H9 (cell line): ENCODE results near the gene CNN3. TPM values are rescaled to one million over a fixed set of nuclear protein-coding genes. Genes with fewer than 3 reads are reported as not detected.
"Not testable (repeated sequence)": the region's sequence is repeated elsewhere in the genome, so short reads cannot be mapped to it uniquely, and the experiment has no call there.

Experiments used
- DNase-seq: peaks from one replicate; pipeline ENCODE4 v3.0.0-alpha.2; 2017
- H2AFZ ChIP-seq: one replicate; pipeline ENCODE4 v1.6.1; 2013; ENCODE audit warnings: mild to moderate bottlenecking, low read length, control low read depth, moderate library complexity
- H2AK5ac ChIP-seq: 2 replicates; pipeline ENCODE4 v1.6.1; 2013; ENCODE audit warnings: low read length, control low read depth, mixed read lengths; ENCODE audit not compliant: insufficient read length
- H2BK120ac ChIP-seq: one replicate; pipeline ENCODE4 v1.6.1; 2013; ENCODE audit warnings: low read depth, mild to moderate bottlenecking, low read length, control low read depth, inconsistent platforms; ENCODE audit not compliant: poor library complexity, severe bottlenecking
- H2BK12ac ChIP-seq: 2 replicates; pipeline ENCODE4 v1.6.1; 2013; ENCODE audit warnings: low read length, control low read depth, mixed read lengths, low read depth; ENCODE audit not compliant: insufficient read length
- H2BK15ac ChIP-seq: 2 replicates; pipeline ENCODE4 v1.6.1; 2013; ENCODE audit warnings: low read depth, low read length, control low read depth
- H2BK20ac ChIP-seq: one replicate; pipeline ENCODE4 v1.6.1; 2013; ENCODE audit warnings: low read depth, mild to moderate bottlenecking, low read length, control low read depth, inconsistent platforms; ENCODE audit not compliant: poor library complexity, severe bottlenecking
- H2BK5ac ChIP-seq: 2 replicates; pipeline ENCODE4 v1.6.1; 2013; ENCODE audit warnings: low read length, control low read depth, mixed read lengths; ENCODE audit not compliant: insufficient read length
- H3K14ac ChIP-seq: 2 replicates; pipeline ENCODE4 v1.6.1; 2013; ENCODE audit warnings: low read length, control low read depth; ENCODE audit not compliant: insufficient read depth
- H3K18ac ChIP-seq: 2 replicates; pipeline ENCODE4 v1.6.1; 2013; ENCODE audit warnings: low read depth, mild to moderate bottlenecking, mixed read lengths, low read length, control low read depth; ENCODE audit not compliant: insufficient read length
- H3K23ac ChIP-seq: 2 replicates; pipeline ENCODE4 v1.6.1; 2013; ENCODE audit warnings: low read length, control low read depth, mixed read lengths, low read depth; ENCODE audit not compliant: insufficient read length
- H3K23me2 ChIP-seq: 2 replicates; pipeline ENCODE4 v1.6.1; 2013; ENCODE audit warnings: low read depth, mild to moderate bottlenecking, mixed read lengths, low read length, control low read depth; ENCODE audit not compliant: insufficient read length, poor library complexity, severe bottlenecking
- H3K27ac ChIP-seq: 2 replicates; pipeline ENCODE4 v1.5.1; 2013; ENCODE audit warnings: low read length, control low read depth, mixed read lengths, low read depth; ENCODE audit not compliant: insufficient read length
- H3K27me3 ChIP-seq: 2 replicates; pipeline ENCODE4 v1.6.1; 2013; ENCODE audit warnings: low read length, control low read depth, inconsistent platforms; ENCODE audit not compliant: insufficient read depth
- H3K4ac ChIP-seq: 2 replicates; pipeline ENCODE4 v1.6.1; 2013; ENCODE audit warnings: low read depth, mild to moderate bottlenecking, control low read depth, inconsistent platforms, low read length, moderate library complexity
- H3K4me1 ChIP-seq: 2 replicates; pipeline ENCODE4 v1.6.1; 2013; ENCODE audit warnings: low read length, control low read depth, inconsistent platforms; ENCODE audit not compliant: insufficient read depth
- H3K4me2 ChIP-seq: 2 replicates; pipeline ENCODE4 v1.6.1; 2013; ENCODE audit warnings: low read length, control low read depth, mixed read lengths; ENCODE audit not compliant: insufficient read length, insufficient read depth
- H3K56ac ChIP-seq: 2 replicates; pipeline ENCODE4 v1.6.1; 2013; ENCODE audit warnings: low read depth, mild to moderate bottlenecking, mixed read lengths, low read length, control low read depth; ENCODE audit not compliant: insufficient read length
- H3K79me1 ChIP-seq: 2 replicates; pipeline ENCODE4 v1.6.1; 2013; ENCODE audit warnings: low read depth, mild to moderate bottlenecking, moderate library complexity, low read length, control low read depth, inconsistent platforms; ENCODE audit not compliant: insufficient read depth, poor library complexity, severe bottlenecking
- H3K79me2 ChIP-seq: 2 replicates; pipeline ENCODE4 v1.6.1; 2013; ENCODE audit warnings: low read length, control low read depth, inconsistent platforms; ENCODE audit not compliant: insufficient read depth
- H3K9ac ChIP-seq: 2 replicates; pipeline ENCODE4 v1.6.1; 2013; ENCODE audit warnings: low read length, control low read depth, mixed read lengths; ENCODE audit not compliant: insufficient read length; ENCODE audit errors: extremely low read depth
- H3K9me3 ChIP-seq: one replicate; pipeline ENCODE4 v1.6.1; 2013; ENCODE audit warnings: low read depth, low read length, inconsistent platforms; ENCODE audit not compliant: control insufficient read depth
- H3T11ph ChIP-seq: one replicate; pipeline ENCODE4 v1.6.1; 2013; ENCODE audit warnings: mild to moderate bottlenecking, low read length, control low read depth, inconsistent platforms
- H4K20me1 ChIP-seq: one replicate; pipeline ENCODE4 v1.6.1; 2013; ENCODE audit not compliant: control insufficient read depth, insufficient read length, insufficient read depth
- H4K5ac ChIP-seq: 2 replicates; pipeline ENCODE4 v1.6.1; 2013; ENCODE audit warnings: low read depth, mild to moderate bottlenecking, mixed read lengths, low read length, control low read depth; ENCODE audit not compliant: insufficient read length
- H4K8ac ChIP-seq: replicated peaks from 2 replicates; pipeline ENCODE4 v1.6.1; 2013; ENCODE audit warnings: low read length, control low read depth, mixed read lengths, low read depth; ENCODE audit not compliant: insufficient read length
- H4K91ac ChIP-seq: 2 replicates; pipeline ENCODE4 v1.6.1; 2013; ENCODE audit warnings: low read depth, mild to moderate bottlenecking, moderate library complexity, mixed read lengths, low read length, control low read depth; ENCODE audit not compliant: insufficient read length
- H3K27ac Mint-ChIP-seq, 3 experiments: 2 replicates in 2 of 3; 3 replicates in 1 of 3; pipeline ENCODE4 v1.8.0; 2020 to 2021; ENCODE audit warnings: mixed read lengths in 3 of 3, mild to moderate bottlenecking in 1 of 3, moderate library complexity in 1 of 3
- H3K27me3 Mint-ChIP-seq: 2 replicates; pipeline ENCODE4 v1.8.0; 2021; ENCODE audit warnings: low read depth, mild to moderate bottlenecking, moderate library complexity, mixed read lengths
- H3K36me3 Mint-ChIP-seq, 3 experiments: 2 replicates in 2 of 3; 3 replicates in 1 of 3; pipeline ENCODE4 v1.8.0; 2020 to 2021; ENCODE audit warnings: low read depth in 3 of 3, mixed read lengths in 3 of 3; ENCODE audit not compliant: insufficient read depth in 1 of 3
- H3K4me1 Mint-ChIP-seq, 2 experiments: 2 replicates each; pipeline ENCODE4 v1.8.0; 2020; ENCODE audit warnings: mixed read lengths in 2 of 2
- H3K4me3 Mint-ChIP-seq, 2 experiments: 2 replicates in 1 of 2; 3 replicates in 1 of 2; pipeline ENCODE4 v1.8.0; 2020 to 2021; ENCODE audit warnings: mild to moderate bottlenecking in 2 of 2, mixed read lengths in 2 of 2, moderate library complexity in 1 of 2
- H3K9me3 Mint-ChIP-seq, 2 experiments: 2 replicates in 1 of 2; 3 replicates in 1 of 2; pipeline ENCODE4 v1.8.0; 2020; ENCODE audit warnings: mild to moderate bottlenecking in 2 of 2, mixed read lengths in 2 of 2, moderate library complexity in 1 of 2
- CTCF ChIP-seq: fragments of 200-600 bp; sonication (generic); conservative IDR thresholded peaks from 3 replicates; pipeline ENCODE4 v1.8.0; 2021; ENCODE audit warnings: antibody characterized with exemption, mild to moderate bottlenecking
- WGBS: extraction: QIAGEN DNeasy Blood & Tissue Kit; methylation state at CpG from one replicate; pipeline ENCODE4 v1.1.7; 2013; ENCODE audit warnings: missing lambda C conversion rate, low lambda C conversion rate, mixed read lengths; ENCODE audit not compliant: insufficient read length; ENCODE audit errors: extremely low coverage; 5-methylcytosine and 5-hydroxymethylcytosine counted together
- total RNA-seq: library from RNA; stranded (reverse); gene quantifications from 2 replicates; pipeline ENCODE4 v1.2.1, GENCODE V29; 2021

Gene CNN3
- total RNA-seq, 1 experiment from 2014 or later: 279 TPM

- no peak for DNase-seq
- Histone ChIP-seq H3T11ph (no peak overlapping the region), H4K5ac (no peak overlapping the region), H2AFZ (no peak overlapping the region), H3K14ac (no peak overlapping the region), H3K79me1 (no peaks in the 10 kb centered on the region), H2BK20ac (no peak overlapping the region), H3K9ac (no peak overlapping the region), H4K20me1 (no peaks in the 10 kb centered on the region), H3K4ac (no peak overlapping the region), H2BK5ac (no peak overlapping the region), H2AK5ac (no peak overlapping the region), H3K9me3 (no peaks in the 10 kb centered on the region), H4K8ac (no peak overlapping the region), H3K27ac (no peak overlapping the region), H3K56ac (no peak overlapping the region), H2BK12ac (no peak overlapping the region), H3K79me2 (no peaks in the 10 kb centered on the region), H3K4me1 (no peaks in the 10 kb centered on the region), H3K4me2 (no peak overlapping the region), H3K27me3 (no peaks in the 10 kb centered on the region), H2BK15ac (no peak overlapping the region), H4K91ac (no peak overlapping the region), H3K23ac (no peak overlapping the region), H3K23me2 (no peaks in the 10 kb centered on the region), H2BK120ac (no peak overlapping the region), H3K18ac (no peak overlapping the region)
- H3K27ac Mint-ChIP-seq: no peak overlapping the region
- H3K36me3 Mint-ChIP-seq: peaks cover 0 to 4% (median 0%) of the 10 kb centered on the region in 3 experiments; a peak in 1 of 7 replicates
- H3K4me1 Mint-ChIP-seq: peaks cover 12 to 16% of the 10 kb centered on the region in 2 experiments
- H3K4me3 Mint-ChIP-seq: no peak overlapping the region
- no peaks in the 10 kb centered on the region for H3K9me3 Mint-ChIP-seq
- WGBS: no CpG with 5 or more reads among the region's 8 CpGs
- no peak for TF ChIP-seq CTCF
- no peaks in the 10 kb centered on the region for H3K27me3 Mint-ChIP-seq
Measured at GRCh38 chr1:94942171-94943128, 15.5 kb upstream of the CNN3 start.

- not testable (repeated sequence) for H3K79me2 ChIP-seq, H3K4me2 ChIP-seq, H2BK12ac ChIP-seq, H4K20me1 ChIP-seq, H3K27ac Mint-ChIP-seq, H2BK120ac ChIP-seq, H3K18ac ChIP-seq, H3K9ac ChIP-seq, H3K14ac ChIP-seq, H3K27ac ChIP-seq, H3K9me3 Mint-ChIP-seq, H2BK20ac ChIP-seq, H3K23ac ChIP-seq, H3K56ac ChIP-seq, H3K36me3 Mint-ChIP-seq, H3K79me1 ChIP-seq, H3K27me3 ChIP-seq, H3K23me2 ChIP-seq, H3K4me3 Mint-ChIP-seq, H4K8ac ChIP-seq, H4K91ac ChIP-seq, DNase-seq, H4K5ac ChIP-seq, H3K27me3 Mint-ChIP-seq, H2BK15ac ChIP-seq, H3T11ph ChIP-seq, H2AK5ac ChIP-seq, H3K4ac ChIP-seq, H3K4me1 ChIP-seq, H2AFZ ChIP-seq, H3K9me3 ChIP-seq, H2BK5ac ChIP-seq
- peaks cover 14 to 24% of the 10 kb centered on the region in 2 experiments for H3K4me1 Mint-ChIP-seq
- whole genome bisulfite sequencing: no CpG with 5 or more reads among the region's 1 CpG
Measured at GRCh38 chr1:94941480-94941879, 14.6 kb upstream of the CNN3 start.
